ENCODE data around the gene KSR2.

GRCh38 chr12:117703584-117703983 is 265.2 kb downstream of the KSR2 start:
- TF ChIP-seq CTCF (IDR thresholded peaks at IDR 0.05) (no peak), EP300 (IDR thresholded peaks at IDR 0.05) (no peak), POLR2AphosphoS5 (IDR thresholded peaks at IDR 0.05) (no peak), POLR2A (IDR thresholded peaks at IDR 0.05; ENCODE audit: low read depth) (no peak)
